Pulmonary artery endothelial cell (primary cell): Measurements from ENCODE around the gene ZFPL1. TPM values are rescaled to one million over a fixed set of nuclear protein-coding genes. Genes with fewer than 3 reads are reported as not detected.
"Not testable (repeated sequence)": the region's sequence is repeated elsewhere in the genome, so short reads cannot be mapped to it uniquely, and the experiment has no call there.

Experiments
- DNase-seq: peaks from one replicate; pipeline ENCODE4 v3.0.0-alpha.2; 2011; ENCODE audit warnings: low read depth, low spot score
- total RNA-seq: library from RNA; depleted of rRNA; stranded (reverse); fragments of >200 nt; gene quantifications from 2 replicates; pipeline ENCODE4 v1.2.3, GENCODE V29; 2014

Gene ZFPL1
- total RNA-seq, 1 donor from 2014 or later, result 34.6 TPM

DNA sequence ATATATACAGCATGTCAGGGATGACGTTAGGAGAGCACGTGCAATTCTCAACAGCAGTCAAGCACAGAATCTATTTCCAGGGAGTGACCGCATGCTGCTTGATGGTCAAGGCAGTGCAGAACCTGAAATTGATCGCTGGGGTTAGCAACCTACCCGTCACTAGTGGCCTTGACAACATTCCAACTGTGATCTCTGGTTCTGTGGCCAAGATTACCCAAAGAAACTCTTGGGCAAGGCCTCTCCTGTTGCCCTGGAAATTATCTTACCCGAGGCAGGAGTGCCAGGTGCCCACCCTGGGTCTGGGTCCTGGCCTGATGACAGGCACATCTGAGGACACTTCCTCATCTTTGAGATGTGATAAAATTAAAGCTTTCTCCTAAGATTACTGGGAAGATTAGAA lies 29.8 kb downstream of the ZFPL1 start:
- DNase-seq, result no peak

- DNase-seq, result no peak
Observed at GRCh38 chr11:65114538-65115171, 30.6 kb downstream of the ZFPL1 start.

- DNase-seq, result no peak
Observed at GRCh38 chr11:65115361-65116082, 31.5 kb downstream of the ZFPL1 start.

- DNase-seq, result no peak
Observed at GRCh38 chr11:65116370-65117205, 32.6 kb downstream of the ZFPL1 start.

DNA sequence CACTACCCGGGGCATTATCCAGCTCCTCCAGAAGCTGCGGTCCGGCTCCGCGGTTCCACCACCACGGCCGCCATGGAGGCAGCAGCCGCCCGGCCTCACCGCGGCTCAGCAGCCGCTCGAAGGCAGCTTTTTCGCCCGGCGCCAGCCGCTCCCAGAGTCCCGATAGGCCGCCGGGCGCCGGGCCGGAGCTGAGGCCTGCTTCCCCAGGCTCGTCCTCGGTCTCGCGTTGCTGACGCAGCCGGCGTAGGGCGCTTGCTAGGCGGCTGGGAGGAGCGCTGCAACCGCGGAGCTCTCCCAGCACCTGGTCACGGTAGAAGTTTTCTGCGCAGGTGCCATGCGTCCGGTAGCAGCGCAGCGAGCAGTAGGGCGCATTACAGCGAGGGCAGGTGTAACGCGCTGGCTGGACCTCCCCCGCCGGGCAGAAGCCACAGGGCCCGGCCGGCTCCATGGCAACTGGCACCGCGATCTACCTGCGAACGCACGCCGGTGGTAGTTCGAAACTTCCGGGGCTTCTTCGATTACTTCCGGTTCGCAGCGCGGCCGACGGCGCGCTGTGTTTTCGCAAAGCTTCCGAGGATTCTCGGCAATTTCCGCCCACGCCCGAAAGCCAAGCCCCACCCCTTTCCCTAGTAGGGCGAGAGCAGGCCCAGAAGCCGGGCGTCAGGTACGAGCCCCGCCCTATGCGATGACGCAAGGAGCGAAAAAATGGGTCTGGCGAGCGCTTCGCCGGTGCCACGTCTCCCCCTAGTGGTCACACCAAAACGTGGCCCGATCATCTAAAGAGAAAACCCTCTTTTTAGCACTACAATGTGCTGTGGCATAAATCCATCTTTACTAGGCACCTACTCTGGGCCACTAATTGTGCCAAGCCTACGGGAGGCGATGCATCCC lies 33.4 kb downstream of the ZFPL1 start, which contains the start of gene ZNHIT2:
Gene ZNHIT2, minus strand, starts transcription at position 496 of the 891 bp plus-strand sequence. Its CDS starts 48 bp downstream, at position 448.
- peak; percentile 91 for DNase-seq

GRCh38 chr11:65118097-65118837 lies 34.2 kb downstream of the ZFPL1 start:
- DNase-seq, result no peak

DNA sequence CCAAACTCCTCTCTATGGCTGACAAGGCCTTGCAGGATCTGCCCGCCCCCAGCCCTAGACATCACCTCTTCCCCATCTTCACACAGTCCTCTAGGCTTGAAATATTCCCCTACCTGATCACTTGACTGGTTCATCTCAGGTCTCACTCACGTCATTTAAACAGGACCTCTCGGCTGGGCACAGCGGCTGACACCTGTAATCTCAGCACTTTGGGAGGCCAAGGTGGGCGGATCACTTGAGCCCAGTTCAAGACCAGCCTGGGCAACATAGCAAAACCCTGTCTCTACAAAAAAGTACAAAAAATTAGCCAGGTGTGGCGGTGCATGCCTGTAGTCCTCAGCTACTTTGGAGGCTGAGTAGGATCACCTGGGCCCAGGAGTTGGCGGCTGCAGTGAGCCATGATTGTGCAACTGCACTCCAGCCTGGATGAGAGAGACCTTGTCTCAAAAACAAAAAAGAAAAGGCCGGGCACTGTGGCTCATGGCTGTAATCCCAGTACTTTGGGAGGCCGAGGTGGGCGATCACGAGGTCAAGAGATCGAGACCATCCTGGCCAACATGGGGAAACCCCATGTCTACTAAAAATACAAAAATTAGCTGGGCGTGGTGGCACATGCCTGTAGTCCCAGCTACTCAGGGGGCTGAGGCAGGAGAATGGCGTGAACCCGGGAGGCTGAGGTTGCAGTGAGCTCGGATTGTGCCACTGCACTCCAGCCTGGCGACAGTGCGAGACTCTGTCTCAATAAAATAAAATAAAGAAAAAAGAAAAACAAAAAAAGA lies 35.1 kb downstream of the ZFPL1 start:
- DNase-seq, result not testable (repeated sequence)

GRCh38 chr11:65119670-65119995 lies 35.6 kb downstream of the ZFPL1 start:
- no peak for DNase-seq

GRCh38 chr11:65120831-65121230 lies 36.8 kb downstream of the ZFPL1 start:
- DNase-seq, result no peak

GRCh38 chr11:65121447-65121864 lies 37.4 kb downstream of the ZFPL1 start:
- no peak for DNase-seq

DNA sequence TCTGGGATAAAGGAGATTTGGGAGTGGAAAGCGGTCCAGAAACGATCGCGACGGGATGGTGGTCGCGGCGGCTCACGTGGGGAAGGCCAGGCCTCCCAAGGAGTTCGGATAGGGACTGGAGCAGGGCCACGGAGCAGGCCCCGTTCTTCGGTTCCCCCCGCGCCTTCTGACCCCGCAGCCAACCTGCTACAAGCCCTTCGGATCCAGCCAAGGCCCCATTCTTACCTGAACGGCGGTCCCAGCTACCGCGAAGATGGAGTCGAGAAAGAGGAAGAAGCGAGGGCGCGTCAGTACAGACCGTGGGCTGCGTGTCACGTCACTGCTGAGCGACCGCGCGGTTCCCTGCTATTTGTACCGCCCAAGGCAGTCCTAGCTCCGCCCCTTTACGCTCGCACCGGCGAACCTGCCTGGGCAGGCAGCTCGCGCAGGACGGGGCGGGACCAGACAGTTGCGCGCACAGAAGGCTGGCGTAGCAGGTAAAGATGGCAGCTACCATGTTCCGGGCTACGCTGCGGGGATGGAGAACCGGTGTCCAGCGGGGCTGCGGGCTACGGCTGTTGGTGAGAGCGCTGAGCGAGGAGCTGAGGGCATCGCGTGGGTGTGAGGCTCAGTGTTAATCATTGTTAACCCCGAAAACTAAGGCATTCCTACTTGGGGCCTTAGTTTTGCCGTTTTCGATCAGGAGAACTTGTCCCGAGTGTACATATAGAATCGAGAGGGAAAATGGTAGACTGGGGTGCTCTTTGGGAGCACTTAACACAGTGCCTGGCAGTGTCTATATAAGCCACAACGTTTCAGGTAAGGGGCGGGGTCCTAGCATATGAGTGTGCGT lies 38.1 kb downstream of the ZFPL1 start, which contains the start of the genes FAU and MRPL49:
Gene FAU, minus strand, starts transcription at position 270 of the 832 bp plus-strand sequence. CDS start 321 bp downstream, outside the sequence.
Gene MRPL49, plus strand, starts transcription at position 457 of the 832 bp plus-strand sequence. Its CDS starts 26 bp downstream, at position 483.
- peak; percentile 93 for DNase-seq

DNA sequence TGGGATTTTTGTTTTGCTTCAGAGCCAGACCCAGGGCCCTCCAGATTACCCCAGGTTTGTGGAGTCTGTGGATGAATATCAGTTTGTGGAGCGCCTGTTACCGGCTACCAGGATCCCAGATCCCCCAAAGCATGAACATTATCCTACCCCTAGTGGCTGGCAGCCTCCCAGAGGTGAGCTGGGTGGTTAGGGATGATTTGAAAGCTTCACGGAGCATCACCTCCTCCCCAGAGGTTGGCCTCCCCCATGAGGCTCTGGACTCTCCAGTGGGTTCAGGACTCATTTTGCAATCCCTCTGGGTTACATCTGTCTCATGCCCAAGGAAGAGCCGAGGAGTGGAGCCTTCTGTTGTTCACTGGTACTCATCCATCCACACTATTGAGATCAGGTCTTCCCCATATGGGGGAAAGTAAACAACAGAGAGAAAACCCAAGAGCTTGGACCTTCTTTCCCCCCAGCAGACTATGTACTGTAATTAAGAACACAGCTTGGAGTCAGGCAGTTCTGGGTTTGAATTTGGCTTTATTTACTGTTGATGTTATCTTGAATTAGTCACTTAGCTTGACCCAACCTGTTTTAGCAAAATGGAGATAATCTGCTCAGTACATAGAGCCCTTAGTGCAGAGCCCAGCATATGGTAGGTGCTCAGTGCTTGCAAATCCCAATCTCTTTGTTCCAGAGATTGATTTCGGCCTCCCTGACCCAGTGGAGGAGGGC lies 40.6 kb downstream of the ZFPL1 start:
- DNase-seq, result no peak

DNA sequence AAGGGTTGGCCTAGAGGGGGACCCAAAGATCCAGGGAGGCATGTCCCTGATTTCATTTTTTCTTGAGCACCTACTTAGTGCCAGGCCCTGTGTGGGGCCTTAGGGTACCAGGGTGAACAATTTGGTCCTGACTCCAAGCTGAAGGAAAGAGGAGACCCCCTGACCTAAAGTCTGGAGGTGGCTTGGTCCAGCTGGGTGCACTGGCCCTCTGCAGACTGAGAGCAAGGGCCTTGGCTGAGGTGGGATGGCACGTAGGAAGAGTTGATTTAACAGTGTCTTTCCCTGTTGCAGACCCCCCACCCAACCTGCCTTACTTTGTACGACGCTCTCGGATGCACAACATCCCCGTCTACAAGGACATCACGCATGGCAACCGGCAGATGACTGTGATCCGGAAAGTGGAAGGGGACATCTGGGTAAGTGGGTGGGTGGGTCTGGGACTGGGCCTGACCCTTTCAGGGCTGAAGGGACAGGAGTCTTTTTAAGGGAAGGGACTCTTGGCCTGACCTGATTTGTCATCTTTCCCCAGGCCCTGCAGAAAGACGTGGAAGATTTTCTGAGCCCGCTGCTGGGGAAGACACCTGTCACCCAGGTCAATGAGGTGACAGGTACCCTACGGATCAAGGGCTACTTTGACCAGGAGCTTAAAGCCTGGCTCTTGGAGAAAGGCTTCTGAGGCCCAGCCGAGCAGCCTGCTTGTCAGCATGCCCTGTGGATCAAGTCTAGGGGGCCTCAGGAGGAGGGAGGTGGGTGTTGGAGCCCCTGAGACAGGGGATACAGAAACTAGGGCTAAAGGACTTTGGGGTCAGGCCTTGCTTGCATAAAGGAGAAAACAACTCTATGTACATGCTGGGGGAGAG lies 41.4 kb downstream of the ZFPL1 start:
- DNase-seq, result no peak

- DNase-seq, result no peak
Observed at GRCh38 chr11:65126624-65127274, 42.7 kb downstream of the ZFPL1 start.

DNA sequence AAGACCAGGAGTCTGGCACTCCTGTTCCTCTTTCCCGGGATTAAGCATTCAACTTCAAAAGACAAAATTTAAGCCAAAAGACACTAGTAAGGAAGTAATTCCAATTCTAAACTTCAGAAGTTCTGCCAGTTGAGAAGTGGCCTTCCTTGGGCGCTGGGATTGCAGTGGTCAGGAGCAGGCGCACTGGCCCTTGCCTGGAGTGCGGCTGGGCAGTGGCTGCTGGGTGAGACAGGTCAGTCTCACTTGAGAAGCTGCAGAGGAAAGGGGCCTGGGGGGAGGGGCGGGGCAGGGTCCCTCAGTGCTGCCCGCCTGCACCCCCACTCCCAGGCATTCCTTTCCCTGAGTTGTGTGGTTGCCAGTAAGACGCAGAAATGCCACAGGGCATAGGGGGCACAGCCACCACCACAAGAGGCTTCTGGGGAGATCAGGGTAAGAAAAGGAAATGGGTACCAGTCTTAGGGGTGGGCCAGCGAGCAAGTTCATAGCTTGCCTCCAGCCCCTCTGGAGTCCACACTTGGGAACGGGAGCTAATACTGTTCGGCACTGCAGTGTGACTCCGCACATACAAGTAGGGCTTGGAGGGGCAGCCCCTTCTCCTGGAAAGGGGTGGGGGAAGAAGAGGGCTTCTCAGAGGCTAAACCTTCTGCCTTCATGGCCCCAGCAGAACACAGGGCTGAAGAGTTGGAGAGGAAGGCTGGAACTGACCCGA lies 43.6 kb downstream of the ZFPL1 start:
- no peak for DNase-seq
